Lower leg skin (tissue), 3 donors: ENCODE measurements around the gene MAP7.
"Not testable (repeated sequence)": the region's sequence is repeated elsewhere in the genome, so short reads cannot be mapped to it uniquely, and the experiment has no call there.

Source experiments
- CTCF ChIP-seq, 3 donors: fragments of 450-650 bp; IDR thresholded peaks; one replicate each; pipeline ENCODE4 v1.5.1; 2016; ENCODE audit warnings: antibody characterized with exemption in 3 of 3, mild to moderate bottlenecking in 3 of 3, moderate library complexity in 2 of 3
- POLR2A ChIP-seq, 2 donors: fragments of 450-650 bp; IDR thresholded peaks; one replicate each; pipeline ENCODE4 v1.6.1; 2016 to 2017; ENCODE audit warnings: antibody characterized with exemption in 2 of 2, mild to moderate bottlenecking in 1 of 2, moderate library complexity in 1 of 2

GRCh38 chr6:136431306-136431705 is 118.9 kb downstream of the MAP7 start:
- not testable (repeated sequence) for TF ChIP-seq POLR2A, CTCF (IDR thresholded peaks at IDR 0.05)
